DOHH2 (cell line): Measurements from ENCODE around the gene ATP8A2.

ENCODE experiments used
- H3F3A ChIP-seq: fragments of 200-600 bp; sonication (generic), shearing (Covaris generic); 2 replicates; pipeline ENCODE4 v1.6.0; 2016; ENCODE audit warnings: antibody characterized with exemption, mild to moderate bottlenecking; ENCODE audit not compliant: control insufficient read depth, insufficient read depth
- H3K27ac ChIP-seq: fragments of 200-600 bp; sonication (generic); 2 replicates; pipeline ENCODE4 v1.5.1; 2014; ENCODE audit warnings: low read depth, mild to moderate bottlenecking, low read length, moderate library complexity
- H3K27me3 ChIP-seq: fragments of 200-600 bp; sonication (generic); 2 replicates; pipeline ENCODE4 v1.6.1; 2014; ENCODE audit warnings: mild to moderate bottlenecking, low read length, mixed read lengths; ENCODE audit not compliant: control insufficient read depth
- H3K36me3 ChIP-seq: fragments of 200-600 bp; sonication (generic); 2 replicates; pipeline ENCODE4 v1.6.1; 2014; ENCODE audit warnings: mild to moderate bottlenecking, low read length, moderate library complexity, mixed read lengths; ENCODE audit not compliant: control insufficient read depth
- H3K4me1 ChIP-seq: fragments of 200-600 bp; sonication (generic); 2 replicates; pipeline ENCODE4 v1.6.1; 2014; ENCODE audit warnings: mild to moderate bottlenecking, low read length, mixed read lengths; ENCODE audit not compliant: control insufficient read depth
- H3K4me2 ChIP-seq: fragments of 200-600 bp; sonication (generic); 2 replicates; pipeline ENCODE4 v1.6.0; 2014; ENCODE audit warnings: mild to moderate bottlenecking, low read length, moderate library complexity
- H3K4me3 ChIP-seq: fragments of 200-600 bp; sonication (generic); 2 replicates; pipeline ENCODE4 v1.5.1; 2014; ENCODE audit warnings: mild to moderate bottlenecking, low read length, mixed read lengths
- H3K79me2 ChIP-seq: fragments of 200-600 bp; sonication (generic); 2 replicates; pipeline ENCODE4 v1.6.1; 2014; ENCODE audit warnings: mild to moderate bottlenecking, low read length, mixed read lengths; ENCODE audit not compliant: control insufficient read depth
- H3K9me2 ChIP-seq: fragments of 200-600 bp; sonication (generic); replicated peaks from 2 replicates; pipeline ENCODE4 v1.6.1; 2014; ENCODE audit warnings: mild to moderate bottlenecking, low read length, mixed read lengths; ENCODE audit not compliant: control insufficient read depth
- H3K9me3 ChIP-seq: fragments of 200-600 bp; sonication (generic); 2 replicates; pipeline ENCODE4 v1.6.1; 2014; ENCODE audit warnings: antibody characterized with exemption, low read length, mixed read lengths; ENCODE audit not compliant: control insufficient read depth, insufficient read depth
- H4K20me1 ChIP-seq: fragments of 200-600 bp; sonication (generic); 2 replicates; pipeline ENCODE4 v1.6.0; 2014; ENCODE audit warnings: low read depth, mild to moderate bottlenecking, antibody characterized with exemption, low read length, moderate library complexity; ENCODE audit not compliant: control insufficient read depth, insufficient read depth
- CTCF ChIP-seq: fragments of 200-600 bp; sonication (generic); IDR thresholded peaks from one replicate; pipeline ENCODE4 v1.5.1; 2014; ENCODE audit warnings: antibody characterized with exemption, mild to moderate bottlenecking, low read depth, low read length; ENCODE audit not compliant: poor library complexity, severe bottlenecking
- EZH2phosphoT487 ChIP-seq: fragments of 200-600 bp; sonication (generic); IDR thresholded peaks from 2 replicates; pipeline ENCODE4 v1.6.1; 2017; ENCODE audit warnings: borderline replicate concordance, mild to moderate bottlenecking, antibody characterized with exemption, low read length, moderate library complexity, mixed read lengths

ATP8A2 gene

GRCh38 chr13:25432691-25433090 lies 60.9 kb downstream of the ATP8A2 start:
- TF ChIP-seq CTCF (no peak), EZH2phosphoT487 (no peak)
- no peaks in the 10 kb centered on the region for H3K4me1 ChIP-seq
- H3K4me2 ChIP-seq = no peak overlapping the region
- no peaks in the 10 kb centered on the region for H3K27me3 ChIP-seq
- no peaks in the 10 kb centered on the region for H3K36me3 ChIP-seq
- no peaks in the 10 kb centered on the region for H3K9me2 ChIP-seq
- no peaks in the 10 kb centered on the region for H3K79me2 ChIP-seq
- H3K27ac ChIP-seq = no peak overlapping the region
- H3K9me3 ChIP-seq = no peaks in the 10 kb centered on the region
- no peak overlapping the region for H3K4me3 ChIP-seq
- no peaks in the 10 kb centered on the region for H4K20me1 ChIP-seq
- no peaks in the 10 kb centered on the region for H3F3A ChIP-seq

- no peaks in the 10 kb centered on the region for H3K79me2 ChIP-seq
- TF ChIP-seq EZH2phosphoT487 (no peak), CTCF (no peak)
- H3K4me2 ChIP-seq = no peak overlapping the region
- no peaks in the 10 kb centered on the region for H3F3A ChIP-seq
- H4K20me1 ChIP-seq = no peaks in the 10 kb centered on the region
- H3K9me3 ChIP-seq = no peaks in the 10 kb centered on the region
- no peak overlapping the region for H3K4me3 ChIP-seq
- H3K36me3 ChIP-seq = no peaks in the 10 kb centered on the region
- H3K27ac ChIP-seq = no peak overlapping the region
- H3K9me2 ChIP-seq = no peaks in the 10 kb centered on the region
- H3K27me3 ChIP-seq = no peaks in the 10 kb centered on the region
- H3K4me1 ChIP-seq = no peaks in the 10 kb centered on the region
Measured at GRCh38 chr13:25440061-25440460, 68.3 kb downstream of the ATP8A2 start.

GRCh38 chr13:25446261-25446660 lies 74.5 kb downstream of the ATP8A2 start:
- H3K4me3 ChIP-seq = no peak overlapping the region
- H3K4me2 ChIP-seq = no peak overlapping the region
- no peaks in the 10 kb centered on the region for H3K36me3 ChIP-seq
- H3K27me3 ChIP-seq = no peaks in the 10 kb centered on the region
- H3K79me2 ChIP-seq = no peaks in the 10 kb centered on the region
- no peaks in the 10 kb centered on the region for H3F3A ChIP-seq
- no peaks in the 10 kb centered on the region for H3K9me3 ChIP-seq
- no peaks in the 10 kb centered on the region for H3K9me2 ChIP-seq
- H3K27ac ChIP-seq = no peak overlapping the region
- no peaks in the 10 kb centered on the region for H3K4me1 ChIP-seq
- no peak for TF ChIP-seq EZH2phosphoT487
- TF ChIP-seq CTCF = no peak
- no peaks in the 10 kb centered on the region for H4K20me1 ChIP-seq

DNA sequence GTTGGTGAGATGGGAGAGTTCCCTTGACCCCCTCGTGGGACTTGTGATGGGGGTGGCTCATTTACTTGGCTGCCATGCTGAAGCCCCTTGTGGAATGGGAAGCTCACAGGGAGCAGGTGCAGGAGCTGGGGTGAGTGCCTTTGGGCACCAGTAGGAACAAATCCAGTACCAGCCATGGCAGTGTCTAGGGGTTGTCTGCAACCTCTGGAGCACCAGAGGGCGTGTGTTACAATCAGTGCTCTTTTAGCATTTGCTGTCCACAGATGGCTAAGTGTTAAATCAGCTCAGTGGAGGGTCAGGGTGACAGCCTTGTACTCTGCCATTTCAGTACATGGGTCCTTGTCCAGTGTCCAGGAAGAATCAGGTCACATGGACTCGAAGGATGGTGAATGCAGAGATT lies 75.6 kb downstream of the ATP8A2 start:
- H3K9me3 ChIP-seq = no peaks in the 10 kb centered on the region
- H3K4me3 ChIP-seq = no peak overlapping the region
- no peaks in the 10 kb centered on the region for H3K9me2 ChIP-seq
- no peaks in the 10 kb centered on the region for H3K79me2 ChIP-seq
- H3K27me3 ChIP-seq = no peaks in the 10 kb centered on the region
- no peak overlapping the region for H3K27ac ChIP-seq
- no peaks in the 10 kb centered on the region for H3K4me1 ChIP-seq
- no peak overlapping the region for H3K4me2 ChIP-seq
- no peak for TF ChIP-seq CTCF
- no peak for TF ChIP-seq EZH2phosphoT487
- H3F3A ChIP-seq = no peaks in the 10 kb centered on the region
- H3K36me3 ChIP-seq = no peaks in the 10 kb centered on the region
- H4K20me1 ChIP-seq = no peaks in the 10 kb centered on the region
